Fibroblast of skin of abdomen (primary cell): ENCODE results near the gene RBMS3.
"Not testable (repeated sequence)": the region's sequence is repeated elsewhere in the genome, so short reads cannot be mapped to it uniquely, and the experiment has no call there.

Experiments
- DNase-seq: peaks from one replicate; pipeline ENCODE4 v3.0.0-alpha.2; 2013

RBMS3 gene

DNA sequence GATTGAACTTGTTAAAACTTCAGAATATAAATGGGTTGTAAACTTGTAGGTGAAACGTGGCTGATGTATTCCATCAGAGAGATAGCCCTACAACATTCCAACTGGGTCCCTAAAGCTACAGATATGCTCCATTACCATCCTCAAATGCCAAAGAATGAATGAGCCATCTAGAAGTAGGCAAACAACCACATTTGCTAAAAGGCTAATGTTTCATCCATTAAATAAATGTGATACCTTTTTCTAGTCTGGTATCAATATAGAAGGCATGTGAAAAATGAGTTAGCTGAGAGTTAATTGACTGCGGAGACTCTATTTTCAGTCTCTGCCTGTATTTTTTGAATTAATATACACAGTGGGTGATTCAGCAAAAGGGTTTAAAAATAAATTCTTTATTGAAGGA lies 203.8 kb downstream of the RBMS3 start:
- DNase-seq = no peak

DNA sequence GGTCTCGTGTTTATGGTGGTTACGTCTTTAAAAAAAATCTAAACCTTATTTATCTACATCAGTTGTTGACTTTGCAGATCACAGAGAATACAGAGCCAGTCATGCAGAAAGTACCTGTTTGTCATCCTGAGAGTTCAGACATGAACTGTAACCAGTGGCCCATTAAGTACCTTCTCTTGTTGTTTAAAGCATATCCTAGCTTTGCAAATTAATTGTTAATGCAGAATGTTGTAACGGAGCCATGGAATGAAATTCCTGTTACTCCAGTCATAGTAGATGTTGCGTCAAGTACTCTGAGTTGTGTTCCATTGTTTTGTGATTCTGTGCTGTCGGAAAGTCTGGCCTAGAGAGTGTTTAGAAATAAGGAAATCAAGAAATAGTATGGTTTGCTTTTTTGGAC lies 205.2 kb downstream of the RBMS3 start:
- peak; percentile 64 for DNase-seq

DNA sequence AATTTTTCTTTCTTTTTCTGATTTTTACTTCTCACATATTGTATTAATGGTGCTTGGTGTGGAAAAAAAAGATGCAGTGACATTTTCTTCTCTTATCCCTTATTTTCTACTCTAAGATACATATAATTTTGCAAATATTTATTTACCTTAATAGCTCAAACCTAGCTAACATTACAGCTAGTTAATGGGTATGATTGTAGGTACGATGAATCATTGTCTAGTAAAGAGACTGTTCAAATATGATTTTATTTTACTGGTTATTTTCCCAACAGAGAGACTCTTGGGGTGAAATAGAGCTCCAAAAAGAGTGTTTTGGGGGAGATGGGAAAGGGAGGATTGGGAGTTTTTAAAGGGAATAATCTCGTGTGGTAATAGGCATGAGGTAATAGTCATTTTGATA lies 206.0 kb downstream of the RBMS3 start:
- no peak for DNase-seq

DNA sequence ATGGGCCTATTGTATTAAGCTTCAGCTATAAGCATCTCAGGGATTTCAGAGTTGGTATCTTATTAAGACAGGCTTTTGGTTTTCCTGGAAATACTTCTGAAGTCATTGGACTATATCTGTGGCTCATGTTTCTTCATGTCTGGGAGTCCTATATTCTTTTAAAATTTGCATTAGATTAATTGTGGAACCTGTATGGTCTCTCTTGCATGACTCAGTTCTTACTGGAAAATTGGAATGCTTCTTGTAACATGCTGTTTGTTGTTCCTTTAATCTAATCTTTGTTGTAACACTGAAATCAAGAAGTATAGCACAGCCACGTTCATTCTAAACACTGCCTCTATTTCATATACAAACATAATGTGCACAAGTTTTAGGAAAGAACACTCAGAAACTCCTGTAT lies 208.1 kb downstream of the RBMS3 start:
- peak; percentile 14 for DNase-seq

DNA sequence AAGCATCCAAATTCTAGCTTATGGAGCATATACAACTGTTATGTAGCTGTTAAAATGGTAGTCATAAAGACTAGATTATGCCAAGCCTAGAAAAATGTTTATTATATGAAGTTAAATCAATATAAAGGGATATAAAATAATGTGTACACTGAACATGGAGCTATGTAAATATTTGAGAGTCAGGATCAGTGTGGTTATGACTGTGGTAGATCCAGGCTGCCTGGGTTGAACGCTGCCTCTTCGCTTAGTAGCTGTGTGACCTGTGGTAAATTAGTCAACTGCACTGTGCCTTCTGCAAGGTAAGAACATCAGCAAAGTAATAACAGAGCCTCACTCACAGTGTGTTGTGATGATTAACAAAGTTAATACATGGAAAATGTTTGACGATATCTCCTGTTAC lies 212.2 kb downstream of the RBMS3 start:
- DNase-seq = peak; percentile 16

DNA sequence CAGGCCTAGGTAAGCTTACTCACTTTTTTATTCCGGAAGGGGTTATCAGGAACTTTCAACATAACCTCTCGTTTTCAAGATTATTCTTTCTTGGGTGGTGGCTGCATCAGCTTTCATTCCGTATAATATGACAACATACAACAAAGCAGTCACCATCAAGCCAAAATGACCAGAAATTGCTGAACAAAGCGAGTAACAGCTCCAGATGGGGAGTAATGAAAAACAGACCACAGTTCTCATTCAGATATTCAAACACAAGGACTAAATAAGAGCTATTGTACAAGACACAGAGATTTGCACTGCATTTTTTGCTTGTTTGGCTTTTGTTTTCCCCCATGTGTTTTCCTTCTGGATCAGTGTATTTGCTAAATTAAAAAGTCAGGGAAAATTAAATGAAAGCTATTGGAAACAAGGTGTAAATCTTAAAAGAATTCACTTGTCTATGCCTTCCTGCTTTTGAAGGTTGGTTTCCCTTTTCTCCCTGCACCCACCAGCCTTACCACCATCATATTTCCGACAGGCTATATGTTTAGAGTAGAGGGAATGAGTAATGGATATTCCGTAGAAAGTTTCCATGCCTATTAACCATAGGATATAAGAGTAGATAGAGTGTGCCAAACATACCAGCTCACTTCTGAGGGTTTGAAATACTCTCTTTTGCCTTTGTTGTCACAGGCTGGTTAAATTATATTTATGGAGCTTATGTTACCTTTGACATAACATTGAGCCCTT lies 213.6 kb downstream of the RBMS3 start:
- DNase-seq = peak; percentile 79

DNA sequence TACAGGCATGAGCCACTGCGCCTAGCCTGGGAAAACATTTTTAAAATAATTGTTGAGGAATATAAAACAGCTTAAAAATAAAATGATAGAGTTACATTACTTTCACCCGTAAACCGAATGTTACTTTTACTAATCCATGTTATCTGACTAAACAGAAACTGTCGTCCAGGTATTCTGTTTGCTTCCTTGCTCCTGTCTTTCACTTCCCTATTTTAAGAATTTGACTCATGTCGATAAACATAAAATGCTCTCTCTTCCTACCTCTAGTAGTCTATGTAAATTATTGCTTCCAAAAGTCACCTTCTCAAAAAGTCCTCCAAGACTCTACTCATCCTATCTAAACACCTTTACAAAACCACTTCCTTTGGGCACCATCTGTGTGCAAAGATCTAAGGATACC lies 216.4 kb downstream of the RBMS3 start:
- DNase-seq = no peak

DNA sequence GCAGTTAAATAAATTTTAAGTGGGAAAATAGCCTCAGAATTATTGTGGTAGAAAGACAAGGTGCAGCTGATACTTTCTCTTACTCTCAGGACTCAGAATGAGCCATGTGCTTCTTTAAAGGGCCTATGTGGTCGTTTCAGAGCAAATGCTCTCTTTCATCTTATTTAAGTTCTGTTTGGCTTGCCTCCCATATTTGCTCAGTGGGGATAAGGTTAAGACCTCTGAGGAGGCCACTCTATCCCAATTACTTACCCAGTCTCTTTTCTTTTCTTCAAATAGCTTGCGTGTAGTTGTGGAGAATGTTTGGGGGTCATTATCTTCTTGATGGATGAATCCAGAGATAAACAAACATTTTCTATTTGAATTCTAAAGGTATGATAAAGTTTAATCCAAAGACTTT lies 221.9 kb downstream of the RBMS3 start:
- no peak for DNase-seq

DNA sequence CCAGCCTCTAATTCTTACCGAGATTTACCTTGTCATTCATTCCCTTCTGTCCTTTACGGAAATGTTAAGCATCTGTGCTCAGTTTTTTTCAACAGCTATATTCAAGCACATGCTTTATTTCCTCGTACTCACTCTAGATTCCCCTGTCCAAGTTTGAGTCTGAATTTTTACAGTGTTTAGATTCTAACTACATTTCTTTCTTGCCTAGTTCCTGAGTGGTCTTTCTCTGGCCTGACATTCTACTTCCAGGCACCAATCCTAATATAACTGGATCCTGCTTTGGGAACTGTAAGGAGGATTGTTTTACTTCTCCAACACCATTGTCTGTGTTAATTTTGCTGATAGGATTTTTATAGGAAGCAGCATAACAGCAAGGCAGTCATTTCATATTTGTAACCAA lies 222.4 kb downstream of the RBMS3 start:
- DNase-seq = no peak

DNA sequence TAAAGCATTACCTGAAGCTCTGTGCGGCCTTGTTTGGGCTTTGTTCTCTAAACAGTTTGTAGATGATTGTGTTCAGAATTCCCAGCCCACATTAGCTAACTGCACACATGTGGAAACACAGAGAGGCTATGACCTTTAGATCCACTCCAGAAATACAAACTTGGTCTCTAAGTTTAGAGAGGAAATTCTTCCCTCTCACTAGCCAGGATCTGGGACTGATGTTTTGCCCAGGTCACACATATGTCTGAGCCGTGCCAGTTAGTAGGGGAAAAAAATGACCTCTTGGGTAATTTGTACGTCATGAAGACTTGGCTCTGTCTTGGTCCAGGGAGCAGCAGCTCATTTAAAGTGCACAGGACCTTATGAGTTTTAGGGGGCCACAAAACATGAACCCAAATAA lies 223.1 kb downstream of the RBMS3 start:
- DNase-seq = no peak

DNA sequence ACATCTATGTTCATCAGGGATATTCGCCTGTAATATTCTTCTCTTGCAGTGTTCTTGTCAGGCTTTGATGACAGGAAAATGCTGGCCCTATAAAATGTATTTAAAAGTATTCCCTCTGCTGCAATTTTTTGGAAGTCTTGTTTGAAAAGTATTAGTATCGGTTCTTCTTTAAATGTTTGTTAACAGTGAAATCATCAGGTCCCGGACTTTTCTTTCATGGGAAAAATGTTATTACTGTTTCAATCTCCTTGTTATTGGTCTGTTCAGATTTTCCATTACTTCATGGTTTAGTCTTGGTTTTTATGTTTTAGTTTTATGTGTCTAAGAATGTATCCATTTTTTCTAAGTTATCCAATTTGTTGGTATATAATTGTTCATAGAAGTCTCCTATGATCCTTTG lies 225.6 kb downstream of the RBMS3 start:
- no peak for DNase-seq

DNA sequence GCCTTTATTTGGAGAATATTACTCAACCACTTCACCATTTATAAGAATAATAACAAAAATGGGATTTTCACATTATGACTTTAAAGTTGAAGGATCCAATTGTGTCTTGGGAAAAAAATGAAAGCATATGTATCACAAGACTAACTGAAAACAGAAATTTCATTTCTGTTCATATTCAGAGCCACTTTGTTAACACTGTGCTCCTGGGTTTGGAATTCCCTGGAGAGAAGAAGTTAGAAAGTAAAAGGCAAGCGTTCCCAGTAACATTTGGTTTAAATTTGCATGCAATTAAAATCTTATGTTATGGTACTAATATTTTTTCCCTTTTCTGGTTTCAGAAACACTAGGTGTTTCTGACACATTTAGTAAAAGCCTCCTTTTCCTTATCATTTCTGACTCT lies 230.8 kb downstream of the RBMS3 start:
- peak; percentile 24 for DNase-seq

DNA sequence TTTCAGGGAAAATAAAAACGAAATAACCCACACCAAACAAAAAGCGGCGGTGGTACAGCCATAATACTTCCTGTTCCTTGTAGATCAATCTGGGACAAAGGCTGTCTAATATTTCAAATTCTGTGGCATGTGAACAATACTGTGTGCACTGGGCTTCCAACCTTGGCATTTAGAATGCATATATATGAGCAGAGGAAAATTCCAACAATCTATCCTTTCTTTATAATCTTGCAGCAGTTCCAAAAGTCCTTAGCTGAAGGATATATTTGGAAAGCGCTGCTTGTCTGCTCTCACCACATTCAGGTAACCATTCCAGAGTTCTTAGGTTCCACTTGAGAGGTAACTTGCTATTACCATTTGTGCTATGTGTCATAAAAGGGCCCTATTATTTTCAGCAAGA lies 231.8 kb downstream of the RBMS3 start:
- DNase-seq = no peak

DNA sequence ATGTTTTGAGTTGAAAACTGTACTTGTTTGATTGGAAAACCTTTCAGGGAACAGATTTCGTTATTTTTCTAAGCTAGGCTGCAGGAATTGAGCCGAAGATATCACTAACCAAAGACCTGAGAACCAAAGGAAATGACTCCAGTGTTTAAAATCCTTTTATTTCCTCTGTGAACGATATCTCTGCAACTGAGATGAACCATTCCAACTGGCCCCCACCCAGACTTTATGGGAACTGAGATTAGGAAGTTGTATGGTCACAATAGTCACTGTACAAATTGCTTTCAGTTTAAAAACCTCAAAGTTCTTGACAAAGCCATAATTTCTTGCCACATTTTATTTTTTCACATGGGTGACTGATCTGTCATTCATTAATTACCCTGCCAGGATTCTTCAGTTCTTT lies 232.4 kb downstream of the RBMS3 start:
- DNase-seq = peak; percentile 28

DNA sequence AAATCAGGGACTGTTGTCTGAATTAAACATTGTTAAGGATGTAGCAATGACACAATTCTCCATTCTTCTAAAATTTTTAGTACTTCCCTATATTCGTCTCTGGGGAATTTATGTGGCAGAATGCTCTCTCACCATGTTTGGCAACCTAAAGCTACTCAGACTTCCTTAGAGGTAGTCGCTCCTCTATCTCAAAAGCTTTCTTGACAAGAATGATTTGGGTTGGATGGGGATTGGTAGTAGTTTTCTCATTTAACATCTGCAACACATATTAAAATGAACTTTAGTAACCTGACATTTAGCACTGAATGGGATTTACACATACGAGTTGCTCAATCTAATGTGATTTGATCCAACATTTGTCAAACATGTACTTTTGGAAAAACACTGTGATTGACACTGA lies 233.3 kb downstream of the RBMS3 start:
- DNase-seq = peak; percentile 45

DNA sequence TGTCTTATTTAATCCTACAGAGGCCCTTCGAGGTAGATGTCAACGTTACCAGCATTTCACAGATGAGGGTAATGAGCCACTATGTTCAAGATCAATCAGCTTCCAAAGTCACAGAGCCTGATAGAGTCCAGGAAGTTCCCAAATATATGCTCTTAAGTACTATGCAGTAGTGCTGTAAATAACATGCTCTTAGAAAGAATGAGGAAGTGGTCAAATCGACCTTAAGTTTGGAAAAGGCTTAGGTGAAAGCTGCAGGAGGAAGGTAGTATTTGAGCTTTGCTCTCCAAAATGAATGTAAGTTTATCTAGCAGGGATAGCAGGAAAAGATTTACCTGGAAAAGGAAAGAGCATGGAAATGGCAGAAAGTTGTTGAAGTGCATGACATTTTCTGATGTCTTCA lies 234.0 kb downstream of the RBMS3 start:
- no peak for DNase-seq

DNA sequence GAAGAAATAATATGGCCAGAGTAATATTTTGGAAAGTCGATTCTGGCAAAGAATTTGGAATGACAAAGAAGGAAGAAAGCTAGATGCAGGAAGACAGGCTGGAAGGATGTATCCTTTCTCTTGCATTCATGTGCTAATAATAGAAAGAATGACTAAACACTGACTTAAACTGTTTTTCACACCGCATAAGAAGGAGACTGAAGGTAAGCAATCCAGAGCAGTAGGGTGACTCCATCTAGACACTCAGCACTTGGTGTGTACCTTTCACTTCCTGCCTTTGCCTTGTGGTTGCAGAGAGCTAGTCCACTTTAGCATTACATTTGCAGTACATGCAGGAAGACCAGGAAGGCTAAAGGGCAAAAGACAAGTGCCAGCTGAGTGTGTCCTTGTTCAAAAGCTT lies 234.6 kb downstream of the RBMS3 start:
- peak; percentile 49 for DNase-seq

DNA sequence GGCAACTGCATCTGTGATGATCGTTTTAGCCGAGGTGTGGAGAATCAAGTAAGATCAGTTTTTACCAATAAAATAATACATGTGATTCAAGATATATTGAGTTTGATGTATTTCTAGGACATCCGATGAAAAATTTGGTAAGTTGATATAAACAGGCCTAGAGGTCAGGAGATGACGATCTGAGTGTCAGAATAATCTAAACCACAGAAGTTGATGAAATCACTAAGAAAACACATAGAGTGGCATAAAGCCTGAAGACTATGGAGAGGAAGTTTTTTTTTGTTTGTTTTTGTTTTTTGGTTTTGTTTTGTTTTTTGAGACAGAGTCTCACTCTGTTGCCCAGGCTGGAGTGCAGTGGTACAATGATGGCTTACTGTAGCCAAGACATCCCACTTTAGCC lies 235.3 kb downstream of the RBMS3 start:
- DNase-seq = no peak

DNA sequence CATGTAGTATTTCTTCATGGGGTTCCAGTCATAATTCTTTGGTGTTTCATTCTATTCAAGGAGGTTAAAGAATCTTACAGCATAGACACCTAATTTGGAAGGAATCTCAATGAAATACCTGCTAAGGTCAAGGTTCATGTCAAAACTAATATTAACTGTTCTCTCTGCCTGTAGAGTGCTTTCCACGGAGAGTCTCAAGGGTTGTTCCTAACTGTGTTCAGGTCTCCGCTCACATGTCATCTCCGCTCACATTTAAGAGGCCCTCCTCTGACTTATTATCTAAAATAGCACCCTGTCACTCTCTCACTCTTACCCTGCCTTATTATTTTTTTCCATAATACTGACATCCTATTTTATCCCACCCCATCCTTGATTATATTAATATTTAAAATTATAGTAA lies 239.9 kb downstream of the RBMS3 start:
- no peak for DNase-seq

DNA sequence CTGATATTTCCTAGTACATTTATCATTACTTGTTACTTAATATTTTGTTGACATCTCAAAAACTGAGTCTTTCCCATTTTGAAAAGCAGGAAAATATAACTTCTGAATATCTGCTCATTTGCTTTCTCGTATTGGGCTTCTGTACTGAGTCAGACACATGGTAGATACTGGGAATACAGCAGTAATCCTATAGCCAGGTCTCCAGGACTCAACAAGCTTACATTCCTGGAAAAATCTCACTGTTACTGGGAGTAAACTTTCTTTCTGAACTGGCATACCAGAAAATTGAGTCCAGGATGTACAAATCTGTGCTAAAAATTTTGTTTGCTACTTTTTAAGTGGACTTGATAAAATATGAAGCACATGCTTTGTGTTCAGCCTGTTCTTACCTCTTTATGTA lies 240.4 kb downstream of the RBMS3 start:
- peak; percentile 13 for DNase-seq

DNA sequence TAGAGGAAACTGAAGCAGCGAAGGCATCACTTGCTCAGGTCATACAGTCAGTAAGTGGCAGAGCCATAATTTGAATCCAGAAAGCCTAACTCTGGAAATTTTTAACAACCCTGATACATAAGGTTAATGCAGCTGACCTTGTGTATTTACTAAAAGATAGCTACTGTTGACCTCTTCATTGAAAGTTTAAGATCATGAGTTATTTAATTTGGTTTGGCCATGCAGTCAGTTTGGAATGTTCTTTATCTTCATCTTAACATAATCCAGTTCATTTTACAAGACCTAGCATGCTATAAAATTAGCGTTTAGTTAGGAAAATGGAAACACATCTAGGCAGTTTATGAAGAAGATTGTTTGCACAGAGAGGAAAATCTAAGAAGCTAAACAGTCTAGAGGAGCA lies 240.9 kb downstream of the RBMS3 start:
- no peak for DNase-seq

DNA sequence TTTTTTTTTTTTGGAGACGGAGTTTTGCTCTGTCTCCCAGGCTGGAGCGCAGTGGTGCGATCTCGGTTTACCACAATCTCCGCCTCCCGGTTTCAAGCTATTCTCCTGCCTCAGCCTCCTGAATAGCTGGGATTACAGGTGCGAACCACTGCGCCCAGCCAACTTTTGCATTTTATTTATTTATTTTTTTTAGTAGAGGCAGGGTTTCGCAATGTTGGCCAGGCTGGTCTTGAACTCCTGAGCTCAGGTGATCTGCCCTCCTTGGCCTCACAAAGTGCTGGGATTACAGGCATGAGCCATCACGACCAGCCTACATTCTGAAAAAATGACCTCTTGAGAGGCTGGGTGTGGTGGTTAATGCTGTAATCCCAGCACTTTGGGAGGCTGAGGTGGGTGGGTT lies 243.6 kb downstream of the RBMS3 start:
- not testable (repeated sequence) for DNase-seq

DNA sequence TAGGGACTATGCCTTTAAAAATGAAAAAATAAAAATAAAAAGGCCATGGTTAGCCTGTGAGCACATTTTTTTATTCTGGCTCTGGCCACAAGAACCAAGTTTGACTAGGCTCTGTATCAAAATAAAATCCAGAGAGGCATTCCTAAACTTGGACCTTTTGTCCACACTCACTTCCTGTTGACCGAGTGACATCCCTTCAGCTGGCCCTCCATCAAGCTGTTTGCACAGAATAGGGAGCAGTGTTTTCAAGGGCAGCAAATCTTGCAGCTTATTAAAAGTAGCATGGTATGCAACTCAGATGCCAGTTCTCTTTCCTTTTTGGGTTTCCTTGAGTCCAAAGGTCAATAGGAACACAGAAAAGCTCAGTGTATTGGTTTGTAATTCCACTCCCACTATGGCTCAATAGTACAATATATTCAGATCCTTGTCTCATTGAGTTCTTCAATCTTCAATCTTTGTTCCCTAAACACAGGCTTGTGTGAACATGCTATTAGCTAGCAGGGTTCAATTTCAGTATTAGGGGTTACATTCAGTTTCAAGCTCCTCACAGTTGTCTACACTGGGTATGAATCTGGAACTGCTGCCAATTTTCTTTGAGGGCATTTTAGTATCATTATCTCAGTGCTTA lies 244.5 kb downstream of the RBMS3 start:
- no peak for DNase-seq

DNA sequence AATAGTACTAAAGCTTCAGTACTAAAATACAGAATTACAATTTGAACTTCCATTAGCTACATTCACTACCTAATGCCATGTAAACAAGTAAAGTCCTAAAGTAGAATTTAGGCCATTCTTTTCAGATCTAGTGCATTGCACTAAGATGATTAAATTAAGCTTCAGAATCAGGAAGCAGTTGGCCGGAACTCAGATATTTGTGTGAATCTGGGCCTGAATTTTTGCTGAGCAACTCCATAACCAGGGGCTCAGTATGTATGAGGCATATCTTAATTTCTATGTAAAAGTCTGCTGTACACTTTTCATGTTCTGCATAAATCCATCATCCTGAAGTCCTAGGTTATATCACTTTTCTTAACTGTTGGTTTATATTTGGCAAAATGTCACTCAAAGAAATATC lies 246.4 kb downstream of the RBMS3 start:
- no peak for DNase-seq

DNA sequence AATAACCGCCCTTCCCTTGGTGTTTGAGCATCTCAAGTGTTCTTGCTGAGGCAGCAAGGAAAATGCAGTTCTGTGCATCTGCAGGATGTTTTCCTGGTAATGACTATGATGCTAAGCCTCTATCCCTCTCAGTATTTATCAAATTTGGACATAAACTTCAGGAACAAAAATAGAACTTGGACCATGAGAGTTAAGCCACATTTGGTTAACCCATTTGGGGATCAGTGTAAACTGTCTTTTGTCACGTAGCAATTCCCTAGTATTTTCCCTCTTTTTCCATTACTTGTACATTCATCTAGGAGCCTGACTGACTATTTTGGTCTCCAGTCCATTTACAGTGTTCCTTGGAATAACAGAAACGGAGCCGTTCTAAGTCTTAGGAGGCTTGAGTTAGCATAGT lies 250.8 kb downstream of the RBMS3 start:
- no peak for DNase-seq
